SK-N-SH treated with all-trans-retinoic acid at 6 μM for 48 hours (cell line): ENCODE measurements around the gene ADAM33.

Source experiments
- ARNTL ChIP-seq: fragments of 450-650 bp; formaldehyde crosslinking; IDR thresholded peaks from 2 replicates; pipeline ENCODE4 v1.5.0; 2020; ENCODE audit warnings: low read depth, mild to moderate bottlenecking, moderate library complexity, borderline replicate concordance
- BACH2 ChIP-seq: fragments of 250-450 bp; sonication (Bioruptor Pico); IDR thresholded peaks from 2 replicates; pipeline ENCODE4 v1.9.0; 2021; ENCODE audit warnings: mild to moderate bottlenecking, borderline replicate concordance
- CREB5 ChIP-seq: fragments of 250-450 bp; sonication (Bioruptor Pico); IDR thresholded peaks from 2 replicates; pipeline ENCODE4 v1.5.1; 2020; ENCODE audit warnings: low read depth, mild to moderate bottlenecking, moderate library complexity
- CSDC2 ChIP-seq: fragments of 250-450 bp; sonication (Bioruptor Pico); IDR thresholded peaks from 2 replicates; pipeline ENCODE4 v1.5.0; 2020; ENCODE audit warnings: mild to moderate bottlenecking, moderate library complexity
- PATZ1 ChIP-seq: fragments of 250-450 bp; sonication (Bioruptor Pico); IDR thresholded peaks from 2 replicates; pipeline ENCODE4 v1.8.0; 2020; ENCODE audit warnings: mild to moderate bottlenecking, moderate library complexity, borderline replicate concordance
- RARB ChIP-seq: fragments of 250-450 bp; sonication (Bioruptor Pico); IDR thresholded peaks from 2 replicates; pipeline ENCODE4 v1.8.0; 2021; ENCODE audit warnings: mild to moderate bottlenecking, moderate library complexity
- TSHZ2 ChIP-seq: fragments of 250-450 bp; sonication (Bioruptor Pico); IDR thresholded peaks from 2 replicates; pipeline ENCODE4 v1.5.0; 2020; ENCODE audit warnings: mild to moderate bottlenecking, moderate library complexity
- ZC3H10 ChIP-seq: fragments of 250-450 bp; sonication (Bioruptor Pico); IDR thresholded peaks from 2 replicates; pipeline ENCODE4 v1.5.1; 2021; ENCODE audit warnings: mild to moderate bottlenecking, moderate library complexity
- ZFP3 ChIP-seq: fragments of 250-450 bp; sonication (Bioruptor Pico); IDR thresholded peaks from 2 replicates; pipeline ENCODE4 v1.5.0; 2020; ENCODE audit warnings: mild to moderate bottlenecking, moderate library complexity
- ZFP30 ChIP-seq: fragments of 450-650 bp; formaldehyde crosslinking; IDR thresholded peaks from 2 replicates; pipeline ENCODE4 v1.5.0; 2022; ENCODE audit warnings: mild to moderate bottlenecking, moderate library complexity
- ZNF70 ChIP-seq: fragments of 450-650 bp; formaldehyde crosslinking; IDR thresholded peaks from 2 replicates; pipeline ENCODE4 v1.5.0; 2020; ENCODE audit warnings: mild to moderate bottlenecking, moderate library complexity
- ZNF8 ChIP-seq: fragments of 450-650 bp; formaldehyde crosslinking; IDR thresholded peaks from 2 replicates; pipeline ENCODE4 v1.5.0; 2020; ENCODE audit warnings: mild to moderate bottlenecking, moderate library complexity

GRCh38 chr20:3714092-3714491 lies 32.3 kb upstream of the ADAM33 start:
- TF ChIP-seq ZFP30 (no peak), CREB5 (no peak), ARNTL (CRISPR knock-in tag) (no peak), BACH2 (CRISPR knock-in tag) (no peak), ZC3H10 (no peak), ZFP3 (no peak), CSDC2 (CRISPR knock-in tag) (no peak), ZNF70 (CRISPR knock-in tag) (no peak), TSHZ2 (CRISPR knock-in tag) (no peak), PATZ1 (no peak), ZNF8 (no peak), RARB (no peak)
